Kidney (tissue), 22 donors: ENCODE results near the gene TMEM223. TPM values are rescaled to one million over a fixed set of nuclear protein-coding genes. Genes with fewer than 3 reads are reported as not detected.
A peak's percentile ranks its signal among the peaks of the same experiment; 100 is the strongest.
"Not testable (repeated sequence)": the region's sequence is repeated elsewhere in the genome, so short reads cannot be mapped to it uniquely, and the experiment has no call there.

ENCODE experiments used
- DNase-seq, 5 donors: peaks; one replicate each; pipeline ENCODE4 v3.0.0-alpha.2; 2013 to 2020
- FAIRE-seq: peaks from 2 replicates; lab custom pipeline; 2012; peaks lifted over from hg19 to GRCh38; lab: Jason Lieb, UNC
- H3K27ac ChIP-seq, 2 donors: one replicate each; pipeline ENCODE4 v1.7.0; 2013; ENCODE audit warnings: low read depth in 2 of 2, low read length in 2 of 2, inconsistent platforms in 1 of 2
- H3K27me3 ChIP-seq: one replicate; pipeline ENCODE4 v1.7.1; 2013; ENCODE audit warnings: low read length, inconsistent platforms; ENCODE audit not compliant: control insufficient read depth, insufficient read depth
- H3K36me3 ChIP-seq, 3 donors: one replicate each; pipeline versions ENCODE4 v1.7.0 to v1.7.1; 2013; ENCODE audit warnings: low read length in 3 of 3, control low read depth in 1 of 3, inconsistent platforms in 1 of 3; ENCODE audit not compliant: insufficient read depth in 3 of 3, control insufficient read depth in 2 of 3
- H3K4me1 ChIP-seq, 3 donors: one replicate each; pipeline versions ENCODE4 v1.7.0 to v1.7.1; 2013; ENCODE audit warnings: low read length in 3 of 3, inconsistent platforms in 1 of 3, low read depth in 1 of 3; ENCODE audit not compliant: control insufficient read depth in 2 of 3, insufficient read depth in 2 of 3
- H3K4me3 ChIP-seq, 3 donors: one replicate each; pipeline versions ENCODE4 v1.7.0 to v1.8.1; 2013; ENCODE audit warnings: low read length in 3 of 3, control low read depth in 1 of 3, inconsistent platforms in 1 of 3
- H3K9ac ChIP-seq, 3 donors: one replicate each; pipeline versions ENCODE4 v1.7.0 to v1.7.1; 2013; ENCODE audit warnings: low read length in 3 of 3, control low read depth in 1 of 3, inconsistent platforms in 1 of 3
- H3K9me3 ChIP-seq, 3 donors: one replicate each; pipeline versions ENCODE4 v1.7.0 to v1.7.1; 2013; ENCODE audit warnings: low read length in 3 of 3, control low read depth in 1 of 3, inconsistent platforms in 1 of 3; ENCODE audit not compliant: control insufficient read depth in 2 of 3, insufficient read depth in 1 of 3
- CTCF ChIP-seq: IDR thresholded peaks from 3 replicates; pipeline ENCODE4 v1.5.1; 2012; ENCODE audit warnings: mild to moderate bottlenecking, moderate library complexity, borderline replicate concordance; ENCODE audit not compliant: insufficient read depth; ENCODE audit errors: extremely low read depth
- intact Hi-C: fragments of 100-400 bp; cut with DNase I; formaldehyde crosslinking; loops from one replicate; pipeline ENCODE4 v1.11.1; 2022
- long read RNA-seq, 10 donors: library from polyadenylated mRNA in 1 of 10; unstranded in 1 of 10; transcript quantifications; one replicate each; pipeline ENCODE4 v2.0.0 and lab custom pipeline, GENCODE V29; 2021 to 2026
- polyA plus RNA-seq: library from polyadenylated mRNA; stranded (reverse); fragments of 350-450 nt; fragmentation: Illumina TruSeq; extraction: RNeasy Lipid Tissue Mini Kit (QIAGEN cat#74804); gene quantifications from one replicate; pipeline ENCODE4 v1.2.3, GENCODE V29; 2014; ENCODE audit warnings: low read depth, low replicate concordance; ENCODE audit not compliant: insufficient read depth
- total RNA-seq: library from RNA; stranded (reverse); fragmentation: NEBNext Ultra II Directional; extraction: Animal tissue kit (Norgen Biotek cat#: 25700); gene quantifications from one replicate; pipeline ENCODE4 v1.2.1, GENCODE V29; 2021
- donor health status: control.
- donor health status: control.
- donor health status: control.
- donor health status: control.
- donor health status: control.
- donor health status: DM: yes; HTN: yes; CAD: no.
- donor health status: Normal renal cell carcinoma (clear cell type).

Gene TMEM223
- total RNA-seq (16.5 TPM), polyA plus RNA-seq (34.9 TPM)
- long read RNA-seq, donor 1, transcript TMEM223-201 (2 exons, 1,288 nt), result major isoform, 12 of 21 reads
- long read RNA-seq, donor 1, partial matches to known transcripts, result 6 of 21 reads
- long read RNA-seq, donor 1, other reads (novel, unspliced or antisense), result 0 of 21 reads
- long read RNA-seq, donor 2, transcript TMEM223-201 (2 exons, 1,288 nt), result major isoform, 15 of 25 reads
- long read RNA-seq, donor 2, partial matches to known transcripts, result 9 of 25 reads
- long read RNA-seq, donor 2, other reads (novel, unspliced or antisense), result 0 of 25 reads
- long read RNA-seq, donor 3, transcript TMEM223-201 (2 exons, 1,288 nt), result major isoform, 32 of 36 reads
- long read RNA-seq, donor 3, partial matches to known transcripts, result 0 of 36 reads
- long read RNA-seq, donor 3, other reads (novel, unspliced or antisense), result 0 of 36 reads
- long read RNA-seq, donor 4, transcript TMEM223-201 (2 exons, 1,288 nt), result major isoform, 16 of 22 reads
- long read RNA-seq, donor 4, partial matches to known transcripts, result 0 of 22 reads
- long read RNA-seq, donor 4, other reads (novel, unspliced or antisense), result 5 of 22 reads
- long read RNA-seq, donor 5, partial matches to known transcripts, result 0 of 4 reads
- long read RNA-seq, donor 5, other reads (novel, unspliced or antisense), result 0 of 4 reads
- long read RNA-seq, donor 6, transcript TMEM223-201 (2 exons, 1,288 nt), result major isoform, 11 of 19 reads
- long read RNA-seq, donor 6, partial matches to known transcripts, result 0 of 19 reads
- long read RNA-seq, donor 6, other reads (novel, unspliced or antisense), result 7 of 19 reads
- long read RNA-seq, donor 7, transcript TMEM223-201 (2 exons, 1,288 nt), result major isoform, 14 of 15 reads
- long read RNA-seq, donor 7, partial matches to known transcripts, result 0 of 15 reads
- long read RNA-seq, donor 7, other reads (novel, unspliced or antisense), result 1 of 15 reads
- long read RNA-seq, donor 8, transcript TMEM223-201 (2 exons, 1,288 nt), result major isoform, 24 of 41 reads
- long read RNA-seq, donor 8, partial matches to known transcripts, result 12 of 41 reads
- long read RNA-seq, donor 8, other reads (novel, unspliced or antisense), result 5 of 41 reads
- long read RNA-seq, donor 9, transcript TMEM223-201 (2 exons, 1,288 nt), result major isoform, 15 of 18 reads
- long read RNA-seq, donor 9, partial matches to known transcripts, result 0 of 18 reads
- long read RNA-seq, donor 9, other reads (novel, unspliced or antisense), result 0 of 18 reads
- long read RNA-seq, donor 10, transcript TMEM223-201 (2 exons, 1,288 nt), result major isoform, 11 of 12 reads
- long read RNA-seq, donor 10, partial matches to known transcripts, result 0 of 12 reads
- long read RNA-seq, donor 10, other reads (novel, unspliced or antisense), result 0 of 12 reads

GRCh38 chr11:62791501-62792201 lies at the start of gene TMEM223:
Gene TMEM223, minus strand, starts transcription at chr11:62792006. Its CDS starts 12 bp downstream, at chr11:62791994.
- no peak for FAIRE-seq
- peak; percentile 15 for TF ChIP-seq CTCF
- H3K9me3 ChIP-seq, result no peaks in the 10 kb centered on the region
- DNase-seq, result peak; percentile 88 to 95 (median 92)
- intact Hi-C loops, result no loop called here
- H3K9ac ChIP-seq, result peak within 1 kb of the TSS; percentile 52 to 88 (median 84)
- peaks cover 0 to 19% (median 15%) of the 10 kb centered on the region in 3 donors for H3K4me1 ChIP-seq
- no peaks in the 10 kb centered on the region for H3K27me3 ChIP-seq
- H3K36me3 ChIP-seq, result peaks cover 6 to 44% (median 27%) of the 10 kb centered on the region in 3 donors
- H3K27ac ChIP-seq, result peak within 1 kb of the TSS; percentile 66 to 85
- peak within 1 kb of the TSS; percentile 74 to 91 (median 74) for H3K4me3 ChIP-seq

GRCh38 chr11:62840721-62841360 lies 49.0 kb upstream of the TMEM223 start:
- H3K27me3 ChIP-seq, intact Hi-C loops, H3K36me3 ChIP-seq, H3K9me3 ChIP-seq, FAIRE-seq: not testable (repeated sequence)
- H3K4me3 ChIP-seq, result peak overlapping the region; percentile 62 to 87 (median 85)
- peak overlapping the region; percentile 97 to 99 for H3K27ac ChIP-seq
- peak overlapping the region; percentile 77 to 98 (median 85) for H3K9ac ChIP-seq
- peaks cover 0 to 11% (median 6%) of the 10 kb centered on the region in 3 donors for H3K4me1 ChIP-seq
- DNase-seq, result peak; percentile 70 to 92 (median 87)

- H3K9ac ChIP-seq, result peak within 1 kb of the TSS; percentile 83 to 98 (median 96)
- no peaks in the 10 kb centered on the region for H3K27me3 ChIP-seq
- intact Hi-C loops, result no loop called here
- DNase-seq (peak; percentile 95 to 98 (median 98)), FAIRE-seq (no peak)
- H3K4me1 ChIP-seq, result peaks cover 0 to 11% (median 6%) of the 10 kb centered on the region in 3 donors
- H3K36me3 ChIP-seq, result peaks cover 4 to 18% (median 6%) of the 10 kb centered on the region in 3 donors
- H3K4me3 ChIP-seq, result peak within 1 kb of the TSS; percentile 85 to 92 (median 87)
- no peak for TF ChIP-seq CTCF
- no peaks in the 10 kb centered on the region for H3K9me3 ChIP-seq
- H3K27ac ChIP-seq, result peak within 1 kb of the TSS; percentile 97 to 99
These were observed 47.5 kb upstream of the TMEM223 start, which contains the start of gene WDR74 for GRCh38 chr11:62839050-62839945. Gene WDR74, minus strand, starts transcription at chr11:62839590. Its CDS starts 20 bp downstream, at chr11:62839570.
